ENCODE measurements around the gene SDCBP2.

Gene SDCBP2

GRCh38 chr20:1298888-1299511 lies 29.9 kb downstream of the SDCBP2 start:
- no peak for DNase-seq (ENCODE audit: low spot score)
- TF ChIP-seq CTCF (IDR thresholded peaks at IDR 0.05): no peak
- Histone ChIP-seq H3K27ac (no peak overlapping the region), H3K4me3 (no peak overlapping the region)

- H3K27ac ChIP-seq: no peak overlapping the region
- H3K4me3 ChIP-seq: no peak overlapping the region
- TF ChIP-seq CTCF (IDR thresholded peaks at IDR 0.05): no peak
- DNase-seq (ENCODE audit: low spot score): no peak
Observed at GRCh38 chr20:1298166-1298565, 30.8 kb downstream of the SDCBP2 start.

- TF ChIP-seq CTCF (IDR thresholded peaks at IDR 0.05): no peak
- no peak overlapping the region for H3K4me3 ChIP-seq
- DNase-seq (ENCODE audit: low spot score): no peak
- no peak overlapping the region for H3K27ac ChIP-seq
Observed at GRCh38 chr20:1297486-1297885, 31.5 kb downstream of the SDCBP2 start.

- no peak overlapping the region for H3K27ac ChIP-seq
- no peak for TF ChIP-seq CTCF (IDR thresholded peaks at IDR 0.05)
- H3K4me3 ChIP-seq: no peak overlapping the region
- DNase-seq (ENCODE audit: low spot score): no peak
Observed at GRCh38 chr20:1296922-1297321, 32.0 kb downstream of the SDCBP2 start.

GRCh38 chr20:1296117-1296610 lies 32.8 kb downstream of the SDCBP2 start:
- DNase-seq (ENCODE audit: low spot score): no peak
- no peak overlapping the region for H3K4me3 ChIP-seq
- H3K27ac ChIP-seq: no peak overlapping the region
- TF ChIP-seq CTCF (IDR thresholded peaks at IDR 0.05): no peak

- TF ChIP-seq CTCF (IDR thresholded peaks at IDR 0.05): no peak
- H3K4me3 ChIP-seq: no peak overlapping the region
Observed at GRCh38 chr20:1295276-1295930, 33.5 kb downstream of the SDCBP2 start.

GRCh38 chr20:1294497-1294896 lies 34.4 kb downstream of the SDCBP2 start:
- Histone ChIP-seq H3K4me3 (no peak overlapping the region), H3K27ac (no peak overlapping the region)
- no peak for TF ChIP-seq CTCF (IDR thresholded peaks at IDR 0.05)
- DNase-seq (ENCODE audit: low spot score): no peak

More at GRCh38 chr20:1295276-1295930, 33.5 kb downstream of the SDCBP2 start:
- no peak for DNase-seq (ENCODE audit: low spot score)
- no peak overlapping the region for H3K27ac ChIP-seq
